ENCODE data around the gene FAM156B. TPM values are rescaled to one million over a fixed set of nuclear protein-coding genes. Genes with fewer than 3 reads are reported as not detected.
"Not testable (repeated sequence)": the region's sequence is repeated elsewhere in the genome, so short reads cannot be mapped to it uniquely, and the experiment has no call there.

Gene FAM156B
- total and polyA plus RNA-seq, 2 donors: 13.5 to 22.5 TPM

- WGBS: no CpG with 5 or more reads among the region's 10 CpGs
Observed at GRCh38 chrX:52941728-52942127, 44.6 kb downstream of the FAM156B start.

GRCh38 chrX:52945838-52946494 is 48.8 kb downstream of the FAM156B start:
- not testable (repeated sequence) for H3K4me3 ChIP-seq (ENCODE audit: low read depth, low read length); H3K36me3 ChIP-seq (ENCODE audit: insufficient read depth); H3K4me1 ChIP-seq (ENCODE audit: insufficient read depth); DNase-seq (ENCODE audit: extremely low spot score); H3K27ac ChIP-seq (ENCODE audit: low read depth)
- no CpG with 5 or more reads among the region's 14 CpGs for WGBS

More at GRCh38 chrX:52941728-52942127, 44.6 kb downstream of the FAM156B start:
- H3K4me1 ChIP-seq (ENCODE audit: insufficient read depth); H3K27ac ChIP-seq (ENCODE audit: low read depth); DNase-seq (ENCODE audit: extremely low spot score); H3K36me3 ChIP-seq (ENCODE audit: insufficient read depth); H3K4me3 ChIP-seq (ENCODE audit: low read depth, low read length): not testable (repeated sequence)

- H3K36me3 ChIP-seq (ENCODE audit: insufficient read depth); H3K4me1 ChIP-seq (ENCODE audit: insufficient read depth); H3K4me3 ChIP-seq (ENCODE audit: low read depth, low read length); H3K27ac ChIP-seq (ENCODE audit: low read depth); DNase-seq (ENCODE audit: extremely low spot score): not testable (repeated sequence)
- no CpG with 5 or more reads among the region's 16 CpGs for WGBS
Observed at GRCh38 chrX:52947501-52947900, 50.4 kb downstream of the FAM156B start.

- H3K36me3 ChIP-seq (ENCODE audit: insufficient read depth); H3K4me3 ChIP-seq (ENCODE audit: low read depth, low read length); H3K27ac ChIP-seq (ENCODE audit: low read depth); DNase-seq (ENCODE audit: extremely low spot score); H3K4me1 ChIP-seq (ENCODE audit: insufficient read depth): not testable (repeated sequence)
- WGBS: no CpG with 5 or more reads among the region's 17 CpGs
Observed at GRCh38 chrX:52948265-52948664, 51.1 kb downstream of the FAM156B start.

- not testable (repeated sequence) for H3K4me1 ChIP-seq (ENCODE audit: insufficient read depth); H3K36me3 ChIP-seq (ENCODE audit: insufficient read depth); DNase-seq (ENCODE audit: extremely low spot score); H3K4me3 ChIP-seq (ENCODE audit: low read depth, low read length); H3K27ac ChIP-seq (ENCODE audit: low read depth)
- WGBS: no CpG with 5 or more reads among the region's 4 CpGs
Observed at GRCh38 chrX:52949325-52949724, 52.2 kb downstream of the FAM156B start.

GRCh38 chrX:52949884-52950283 is 52.8 kb downstream of the FAM156B start:
- DNase-seq (ENCODE audit: extremely low spot score); H3K4me1 ChIP-seq (ENCODE audit: insufficient read depth); H3K4me3 ChIP-seq (ENCODE audit: low read depth, low read length); H3K27ac ChIP-seq (ENCODE audit: low read depth); H3K36me3 ChIP-seq (ENCODE audit: insufficient read depth): not testable (repeated sequence)
- WGBS: no CpG with 5 or more reads among the region's 10 CpGs

Other genes starting within 250 kb of the FAM156B start
- not detected for gene SSX7, start 242.4 kb upstream of the FAM156B start, total RNA-seq
- gene SSX7, start 242.4 kb upstream of the FAM156B start, polyA plus RNA-seq: not detected
- gene SSX2, start 190.2 kb upstream of the FAM156B start, total RNA-seq: not detected
- gene SSX2, start 190.2 kb upstream of the FAM156B start, polyA plus RNA-seq: not detected
- gene SSX2B, start 146.1 kb upstream of the FAM156B start, total RNA-seq: not detected
- not detected for gene SSX2B, start 146.1 kb upstream of the FAM156B start, polyA plus RNA-seq
- gene SPANXN5, start 99.9 kb upstream of the FAM156B start, total RNA-seq: not detected
- not detected for gene SPANXN5, start 99.9 kb upstream of the FAM156B start, polyA plus RNA-seq
- not detected for gene XAGE5, start 86.0 kb upstream of the FAM156B start, total RNA-seq
- gene XAGE5, start 86.0 kb upstream of the FAM156B start, polyA plus RNA-seq: not detected
- not detected for gene XAGE3, start 29.2 kb upstream of the FAM156B start, total RNA-seq
- gene XAGE3, start 29.2 kb upstream of the FAM156B start, polyA plus RNA-seq: not detected
- gene FAM156A, start 61.2 kb downstream of the FAM156B start, total RNA-seq: 19.7 TPM
- 22.5 TPM for gene FAM156A, start 61.2 kb downstream of the FAM156B start, polyA plus RNA-seq
- 5.6 TPM for gene GPR173, start 151.5 kb downstream of the FAM156B start, total RNA-seq
- gene GPR173, start 151.5 kb downstream of the FAM156B start, polyA plus RNA-seq: 1.5 TPM
- 18.9 TPM for gene TSPYL2, start 185.0 kb downstream of the FAM156B start, total RNA-seq
- 105 TPM for gene TSPYL2, start 185.0 kb downstream of the FAM156B start, polyA plus RNA-seq
- 33.1 TPM for gene KANTR, start 196.8 kb downstream of the FAM156B start, total RNA-seq
- gene KANTR, start 196.8 kb downstream of the FAM156B start, polyA plus RNA-seq: 4.2 TPM